Duodenal mucosa (tissue), 2 donors: Measurements from ENCODE around the gene KCNJ16.
A peak's percentile ranks its signal among the peaks of the same experiment; 100 is the strongest.

ENCODE experiments used
- H3K27ac ChIP-seq: one replicate; pipeline ENCODE4 v1.7.0; 2013; ENCODE audit warnings: low read depth, low read length
- H3K27me3 ChIP-seq, 2 donors: one replicate each; pipeline ENCODE4 v1.7.0; 2013; ENCODE audit warnings: low read length in 2 of 2, control low read depth in 1 of 2; ENCODE audit not compliant: insufficient read depth in 2 of 2, control insufficient read depth in 1 of 2
- H3K36me3 ChIP-seq, 2 donors: one replicate each; pipeline ENCODE4 v1.7.0; 2013; ENCODE audit warnings: low read length in 2 of 2, control low read depth in 1 of 2; ENCODE audit not compliant: insufficient read depth in 2 of 2, control insufficient read depth in 1 of 2
- H3K4me1 ChIP-seq, 2 donors: one replicate each; pipeline ENCODE4 v1.7.0; 2013; ENCODE audit warnings: low read length in 2 of 2, control low read depth in 1 of 2; ENCODE audit not compliant: insufficient read depth in 2 of 2, control insufficient read depth in 1 of 2
- H3K4me3 ChIP-seq, 2 donors: one replicate each; pipeline ENCODE4 v1.7.0; 2013; ENCODE audit warnings: low read length in 2 of 2, low read depth in 1 of 2
- H3K9ac ChIP-seq, 2 donors: one replicate each; pipeline ENCODE4 v1.7.0; 2013; ENCODE audit warnings: low read length in 2 of 2, low read depth in 1 of 2
- H3K9me3 ChIP-seq, 2 donors: one replicate each; pipeline ENCODE4 v1.7.0; 2013; ENCODE audit warnings: low read length in 2 of 2, control low read depth in 1 of 2; ENCODE audit not compliant: control insufficient read depth in 1 of 2

Gene KCNJ16

GRCh38 chr17:70161519-70161918 lies 86.5 kb downstream of the KCNJ16 start:
- Histone ChIP-seq H3K27me3 (no peaks in the 10 kb centered on the region), H3K4me1 (no peaks in the 10 kb centered on the region), H3K36me3 (no peaks in the 10 kb centered on the region), H3K27ac (no peak overlapping the region), H3K9ac (no peak overlapping the region), H3K9me3 (no peaks in the 10 kb centered on the region), H3K4me3 (no peak overlapping the region)

GRCh38 chr17:70165383-70165782 lies 90.4 kb downstream of the KCNJ16 start:
- Histone ChIP-seq H3K27ac (no peak overlapping the region), H3K4me3 (no peak overlapping the region), H3K9ac (no peak overlapping the region), H3K36me3 (no peaks in the 10 kb centered on the region), H3K9me3 (no peaks in the 10 kb centered on the region), H3K27me3 (peaks cover 0 to 6% of the 10 kb centered on the region in 2 donors), H3K4me1 (peaks cover 7 to 8% of the 10 kb centered on the region in 2 donors)

- peaks cover 7 to 15% of the 10 kb centered on the region in 2 donors for H3K4me1 ChIP-seq
- no peaks in the 10 kb centered on the region for H3K9me3 ChIP-seq
- H3K4me3 ChIP-seq, result no peak overlapping the region
- no peak overlapping the region for H3K27ac ChIP-seq
- H3K36me3 ChIP-seq, result no peaks in the 10 kb centered on the region
- peaks cover 0 to 6% of the 10 kb centered on the region in 2 donors for H3K27me3 ChIP-seq
- H3K9ac ChIP-seq, result no peak overlapping the region
These were observed 91.6 kb downstream of the KCNJ16 start for GRCh38 chr17:70166615-70167014.

- Histone ChIP-seq H3K27ac (peak overlapping the region; percentile 26), H3K27me3 (peaks cover 2 to 6% of the 10 kb centered on the region in 2 donors), H3K9me3 (no peaks in the 10 kb centered on the region), H3K9ac (peak overlapping the region; percentile 60 to 69), H3K4me1 (peaks cover 7 to 18% of the 10 kb centered on the region in 2 donors), H3K36me3 (no peaks in the 10 kb centered on the region), H3K4me3 (peak overlapping the region; percentile 76 to 86)
These were observed 93.3 kb downstream of the KCNJ16 start for GRCh38 chr17:70168044-70168976.

- Histone ChIP-seq H3K9ac (peak within 1 kb of the TSS; percentile 60 to 77), H3K27ac (peak within 1 kb of the TSS; percentile 26), H3K27me3 (peaks cover 2 to 6% of the 10 kb centered on the region in 2 donors), H3K36me3 (no peaks in the 10 kb centered on the region), H3K9me3 (no peaks in the 10 kb centered on the region), H3K4me1 (peaks cover 7 to 25% of the 10 kb centered on the region in 2 donors), H3K4me3 (peak within 1 kb of the TSS; percentile 80 to 86)
These were observed 94.1 kb downstream of the KCNJ16 start, which contains the start of gene KCNJ2 for GRCh38 chr17:70168977-70169708. Gene KCNJ2, plus strand, starts transcription at chr17:70169532. Its CDS starts 5,508 bp downstream, at chr17:70175040.

- peak overlapping the region; percentile 17 for H3K27ac ChIP-seq
These were observed 94.9 kb downstream of the KCNJ16 start for GRCh38 chr17:70169709-70170597.

GRCh38 chr17:70171159-70171558 lies 96.1 kb downstream of the KCNJ16 start:
- Histone ChIP-seq H3K36me3 (peaks cover 6 to 7% of the 10 kb centered on the region in 2 donors), H3K27me3 (peaks cover 2 to 6% of the 10 kb centered on the region in 2 donors), H3K4me3 (peak overlapping the region in 1 of 2 donors; percentile 86), H3K4me1 (peaks cover 7 to 25% of the 10 kb centered on the region in 2 donors), H3K9me3 (no peaks in the 10 kb centered on the region), H3K9ac (no peak overlapping the region), H3K27ac (no peak overlapping the region)

More at GRCh38 chr17:70169709-70170597, 94.9 kb downstream of the KCNJ16 start:
- Histone ChIP-seq H3K4me3 (peak overlapping the region; percentile 80 to 86), H3K27me3 (peaks cover 2 to 6% of the 10 kb centered on the region in 2 donors), H3K4me1 (peaks cover 7 to 25% of the 10 kb centered on the region in 2 donors), H3K9me3 (no peaks in the 10 kb centered on the region), H3K36me3 (peaks cover 0 to under 1% of the 10 kb centered on the region in 2 donors), H3K9ac (peak overlapping the region; percentile 31 to 77)

- H3K9me3 ChIP-seq, result no peaks in the 10 kb centered on the region
- peaks cover 6 to 7% of the 10 kb centered on the region in 2 donors for H3K36me3 ChIP-seq
- H3K4me3 ChIP-seq, result no peak overlapping the region
- H3K27me3 ChIP-seq, result peaks cover 2 to 6% of the 10 kb centered on the region in 2 donors
- H3K27ac ChIP-seq, result no peak overlapping the region
- peaks cover 7 to 25% of the 10 kb centered on the region in 2 donors for H3K4me1 ChIP-seq
- no peak overlapping the region for H3K9ac ChIP-seq
These were observed 97.4 kb downstream of the KCNJ16 start for GRCh38 chr17:70172449-70172848.

- no peaks in the 10 kb centered on the region for H3K9me3 ChIP-seq
- H3K27me3 ChIP-seq, result peaks cover 2 to 6% of the 10 kb centered on the region in 2 donors
- H3K4me1 ChIP-seq, result peaks cover 7 to 21% of the 10 kb centered on the region in 2 donors
- peaks cover 6 to 7% of the 10 kb centered on the region in 2 donors for H3K36me3 ChIP-seq
- no peak overlapping the region for H3K27ac ChIP-seq
- no peak overlapping the region for H3K4me3 ChIP-seq
- no peak overlapping the region for H3K9ac ChIP-seq
These were observed 97.9 kb downstream of the KCNJ16 start for GRCh38 chr17:70172923-70173322.
